ENCODE measurements around the gene RNGTT.

RNGTT gene

GRCh38 chr6:88920088-88920487 is 43.3 kb downstream of the RNGTT start:
- TF ChIP-seq CTCF (conservative IDR thresholded peaks at IDR 0.05; ENCODE audit: low read length), result no peak
- DNase-seq (ENCODE audit: low read depth), result no peak
- H3K4me3 ChIP-seq (ENCODE audit: low read length), result no peak overlapping the region

GRCh38 chr6:88919032-88919431 is 44.4 kb downstream of the RNGTT start:
- no peak for DNase-seq (ENCODE audit: low read depth)
- no peak overlapping the region for H3K4me3 ChIP-seq (ENCODE audit: low read length)
- TF ChIP-seq CTCF (conservative IDR thresholded peaks at IDR 0.05; ENCODE audit: low read length), result peak; percentile 41

GRCh38 chr6:88916615-88917208 is 46.7 kb downstream of the RNGTT start:
- DNase-seq (ENCODE audit: low read depth), result no peak
- TF ChIP-seq CTCF (conservative IDR thresholded peaks at IDR 0.05; ENCODE audit: low read length), result no peak
- no peak overlapping the region for H3K4me3 ChIP-seq (ENCODE audit: low read length)

GRCh38 chr6:88914895-88915598 is 48.4 kb downstream of the RNGTT start:
- no peak overlapping the region for H3K4me3 ChIP-seq (ENCODE audit: low read length)
- DNase-seq (ENCODE audit: low read depth), result peak; percentile 31
- no peak for TF ChIP-seq CTCF (conservative IDR thresholded peaks at IDR 0.05; ENCODE audit: low read length)

GRCh38 chr6:88914180-88914579 is 49.2 kb downstream of the RNGTT start:
- no peak for TF ChIP-seq CTCF (conservative IDR thresholded peaks at IDR 0.05; ENCODE audit: low read length)
- peak; percentile 4 for DNase-seq (ENCODE audit: low read depth)
- H3K4me3 ChIP-seq (ENCODE audit: low read length), result no peak overlapping the region

- DNase-seq (ENCODE audit: low read depth), result no peak
- no peak for TF ChIP-seq CTCF (conservative IDR thresholded peaks at IDR 0.05; ENCODE audit: low read length)
- H3K4me3 ChIP-seq (ENCODE audit: low read length), result no peak overlapping the region
Measured at GRCh38 chr6:88913471-88913870, 49.9 kb downstream of the RNGTT start.
